Right lobe of liver (tissue), 4 donors: Measurements from ENCODE around the gene SULF2.

Experiments
- POLR2A ChIP-seq: fragments of 450-650 bp; IDR thresholded peaks from one replicate; pipeline ENCODE4 v1.6.1; 2017; ENCODE audit warnings: antibody characterized with exemption, mild to moderate bottlenecking
- TF ChIP-seq, protein P1 (sequence below), 4 donors: fragments of 200-600 bp in 3 of 4; fragments of 450-650 bp in 1 of 4; IDR thresholded peaks; one replicate each; pipeline versions ENCODE4 v1.5.1 to v1.8.0; 2016 to 2022; ENCODE audit warnings: antibody characterized with exemption in 4 of 4, mild to moderate bottlenecking in 2 of 4
- donor health status: DM: no; HTN: no; CAD: no.
- donor health status: DM: no; HTN: no; CAD: no.
- donor health status: DM: no; HTN: yes; CAD: no.

DNA sequence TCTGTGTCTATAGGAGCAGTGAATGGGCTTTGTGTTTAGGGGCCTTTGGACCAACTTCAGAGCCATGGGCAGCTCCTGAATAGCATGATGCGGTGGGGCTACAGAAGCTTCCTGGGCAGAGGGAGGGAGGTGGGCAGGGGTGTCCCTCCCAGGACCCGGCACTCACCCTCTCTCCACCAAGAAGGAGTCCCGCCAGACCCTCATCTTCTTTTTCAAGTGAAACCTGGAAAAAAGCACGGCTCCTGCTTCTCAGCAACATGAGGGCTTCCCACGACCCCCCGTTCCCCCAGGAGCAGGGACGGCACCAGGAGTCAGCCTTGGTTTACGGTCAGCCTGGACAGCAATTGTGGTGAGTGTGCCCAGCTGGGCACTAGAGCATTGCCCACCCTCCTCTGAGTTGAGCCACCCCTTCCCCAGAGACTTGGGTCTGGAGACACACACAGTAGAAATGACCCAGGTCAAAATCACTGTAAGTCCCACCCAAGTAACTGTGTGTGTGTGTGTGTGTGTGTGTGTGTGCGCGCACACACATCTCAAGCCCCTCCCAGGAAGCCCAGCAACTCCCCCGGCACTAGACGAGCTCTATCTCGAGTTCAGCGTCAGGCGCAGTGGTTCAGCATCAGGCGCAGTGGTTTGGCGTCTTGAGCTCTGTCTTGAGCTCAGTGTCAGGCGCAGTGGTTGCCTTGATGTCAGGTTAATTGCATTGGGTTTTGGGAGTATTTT is 108.2 kb downstream of the SULF2 start:
- no peak for TF ChIP-seq POLR2A
- TF ChIP-seq, protein P1, sequence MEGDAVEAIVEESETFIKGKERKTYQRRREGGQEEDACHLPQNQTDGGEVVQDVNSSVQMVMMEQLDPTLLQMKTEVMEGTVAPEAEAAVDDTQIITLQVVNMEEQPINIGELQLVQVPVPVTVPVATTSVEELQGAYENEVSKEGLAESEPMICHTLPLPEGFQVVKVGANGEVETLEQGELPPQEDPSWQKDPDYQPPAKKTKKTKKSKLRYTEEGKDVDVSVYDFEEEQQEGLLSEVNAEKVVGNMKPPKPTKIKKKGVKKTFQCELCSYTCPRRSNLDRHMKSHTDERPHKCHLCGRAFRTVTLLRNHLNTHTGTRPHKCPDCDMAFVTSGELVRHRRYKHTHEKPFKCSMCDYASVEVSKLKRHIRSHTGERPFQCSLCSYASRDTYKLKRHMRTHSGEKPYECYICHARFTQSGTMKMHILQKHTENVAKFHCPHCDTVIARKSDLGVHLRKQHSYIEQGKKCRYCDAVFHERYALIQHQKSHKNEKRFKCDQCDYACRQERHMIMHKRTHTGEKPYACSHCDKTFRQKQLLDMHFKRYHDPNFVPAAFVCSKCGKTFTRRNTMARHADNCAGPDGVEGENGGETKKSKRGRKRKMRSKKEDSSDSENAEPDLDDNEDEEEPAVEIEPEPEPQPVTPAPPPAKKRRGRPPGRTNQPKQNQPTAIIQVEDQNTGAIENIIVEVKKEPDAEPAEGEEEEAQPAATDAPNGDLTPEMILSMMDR (IDR thresholded peaks at IDR 0.05) = no peak
